Activated naive CD4-positive, alpha-beta T cell treated with anti-CD3 and anti-CD28 coated beads, Interleukin-2, amount 50 U/mL, for 72 hours (primary cell): ENCODE results near the gene OR5M3. TPM values are rescaled to one million over a fixed set of nuclear protein-coding genes. Genes with fewer than 3 reads are reported as not detected.

Experiments used
- ATAC-seq, 2 donors: fragments of 150-1000 bp; cut with Tn5 transposase; 2 replicates each; pipeline ENCODE4 v1.10.0; 2021; ENCODE audit warnings: mild to moderate bottlenecking in 2 of 2, moderate library complexity in 2 of 2
- DNase-seq, 2 donors: peaks; one replicate each; pipeline ENCODE4 v3.0.0; 2021 to 2022; ENCODE audit warnings: low spot score in 2 of 2
- H3K27ac Mint-ChIP-seq, 2 donors: one replicate each; pipeline ENCODE4 v1.8.0; 2022; ENCODE audit warnings: mild to moderate bottlenecking in 2 of 2, mixed read lengths in 2 of 2
- H3K36me3 Mint-ChIP-seq, 2 donors: one replicate each; pipeline ENCODE4 v1.8.0; 2022; ENCODE audit warnings: mixed read lengths in 2 of 2
- H3K9me3 Mint-ChIP-seq, 2 donors: one replicate each; pipeline ENCODE4 v1.8.0; 2022; ENCODE audit warnings: mixed read lengths in 2 of 2
- total RNA-seq, 2 donors: library from RNA; stranded (reverse); gene quantifications; one replicate each; pipeline ENCODE4 v1.2.3, GENCODE V29; 2022

The OR5M3 gene
- total RNA-seq: not detected

- DNase-seq: no peak
- no peak for ATAC-seq
- no peaks in the 10 kb centered on the region for H3K36me3 Mint-ChIP-seq
These were observed at the start of gene OR5M3 for GRCh38 chr11:56473252-56473651. Gene OR5M3 (minus strand): TSS chr11:56473352. CDS start chr11:56470497, 2,855 bp downstream.

GRCh38 chr11:56522008-56522407, 48.9 kb upstream of the OR5M3 start:
- H3K36me3 Mint-ChIP-seq: no peaks in the 10 kb centered on the region
- DNase-seq (no peak), ATAC-seq (no peak)
- peaks cover 10 to 11% of the 10 kb centered on the region in 2 donors for H3K9me3 Mint-ChIP-seq
- no peak overlapping the region for H3K27ac Mint-ChIP-seq

More at GRCh38 chr11:56473252-56473651, at the start of gene OR5M3:
- Mint-ChIP-seq H3K9me3 (peaks cover 7 to 11% of the 10 kb centered on the region in 2 donors), H3K27ac (no peak within 1 kb of the TSS)

GRCh38 chr11:56513280-56513679, 40.1 kb upstream of the OR5M3 start:
- H3K27ac Mint-ChIP-seq: no peak overlapping the region
- peaks cover 11 to 28% of the 10 kb centered on the region in 2 donors for H3K9me3 Mint-ChIP-seq
- no peak for ATAC-seq
- DNase-seq: no peak
- no peaks in the 10 kb centered on the region for H3K36me3 Mint-ChIP-seq

- Mint-ChIP-seq H3K9me3 (peaks cover 7 to 28% of the 10 kb centered on the region in 2 donors), H3K27ac (no peak overlapping the region), H3K36me3 (no peaks in the 10 kb centered on the region)
- ATAC-seq: no peak
- no peak for DNase-seq
These were observed 36.3 kb upstream of the OR5M3 start for GRCh38 chr11:56509439-56509838.

GRCh38 chr11:56497010-56497409, 23.9 kb upstream of the OR5M3 start:
- H3K9me3 Mint-ChIP-seq: peaks cover 14 to 19% of the 10 kb centered on the region in 2 donors
- H3K36me3 Mint-ChIP-seq: no peaks in the 10 kb centered on the region
- no peak overlapping the region for H3K27ac Mint-ChIP-seq
- DNase-seq (no peak), ATAC-seq (no peak)

GRCh38 chr11:56495117-56495516, 22.0 kb upstream of the OR5M3 start:
- Mint-ChIP-seq H3K27ac (no peak overlapping the region), H3K9me3 (peaks cover 11 to 12% of the 10 kb centered on the region in 2 donors), H3K36me3 (no peaks in the 10 kb centered on the region)
- ATAC-seq: no peak
- DNase-seq: no peak

- H3K27ac Mint-ChIP-seq: no peak within 1 kb of the TSS
- H3K9me3 Mint-ChIP-seq: peaks cover 5 to 8% of the 10 kb centered on the region in 2 donors
- ATAC-seq (no peak), DNase-seq (no peak)
- H3K36me3 Mint-ChIP-seq: no peaks in the 10 kb centered on the region
These were observed 18.1 kb upstream of the OR5M3 start, which contains the start of gene OR5M8 for GRCh38 chr11:56491270-56491669. Gene OR5M8 (minus strand): TSS chr11:56491370. CDS start chr11:56491370, 0 bp downstream.

GRCh38 chr11:56486801-56487200, 13.6 kb upstream of the OR5M3 start:
- Mint-ChIP-seq H3K27ac (no peak overlapping the region), H3K36me3 (no peaks in the 10 kb centered on the region), H3K9me3 (peaks cover 1 to 14% of the 10 kb centered on the region in 2 donors)
- DNase-seq: no peak
- ATAC-seq: no peak

- no peak for ATAC-seq
- Mint-ChIP-seq H3K9me3 (peaks cover 13 to 19% of the 10 kb centered on the region in 2 donors), H3K36me3 (peaks cover 0 to 5% of the 10 kb centered on the region in 2 donors), H3K27ac (no peak overlapping the region)
- DNase-seq: no peak
These were observed 1.6 kb upstream of the OR5M3 start for GRCh38 chr11:56474729-56475235.

- no peak for DNase-seq
- H3K9me3 Mint-ChIP-seq: peaks cover 4% of the 10 kb centered on the region in 2 donors
- H3K36me3 Mint-ChIP-seq: no peaks in the 10 kb centered on the region
- no peak overlapping the region for H3K27ac Mint-ChIP-seq
- ATAC-seq: no peak
These were observed 16.1 kb downstream of the OR5M3 start for GRCh38 chr11:56457076-56457475.

- H3K36me3 Mint-ChIP-seq: no peaks in the 10 kb centered on the region
- H3K27ac Mint-ChIP-seq: no peak overlapping the region
- DNase-seq: no peak
- ATAC-seq: no peak
- H3K9me3 Mint-ChIP-seq: peaks cover 8 to 9% of the 10 kb centered on the region in 2 donors
These were observed 19.6 kb downstream of the OR5M3 start for GRCh38 chr11:56453521-56453920.

Other genes with a start within 250 kb of the OR5M3 start
- not detected for gene OR5T2, start 239.1 kb downstream of the OR5M3 start, total RNA-seq
- gene OR5T3, start 221.1 kb downstream of the OR5M3 start, total RNA-seq: not detected
- gene OR5T1, start 199.2 kb downstream of the OR5M3 start, total RNA-seq: not detected
- not detected for gene OR8H1, start 181.1 kb downstream of the OR5M3 start, total RNA-seq
- gene OR8K3, start 158.2 kb downstream of the OR5M3 start, total RNA-seq: not detected
- gene OR8K1, start 127.3 kb downstream of the OR5M3 start, total RNA-seq: not detected
- not detected for gene OR8J1, start 119.1 kb downstream of the OR5M3 start, total RNA-seq
- not detected for gene OR8U1, start 97.7 kb downstream of the OR5M3 start, total RNA-seq
- gene OR5AL1, start 60.7 kb downstream of the OR5M3 start, total RNA-seq: not detected
- not detected for gene OR5M8, start 18.0 kb upstream of the OR5M3 start, total RNA-seq
- not detected for gene OR5M11, start 69.9 kb upstream of the OR5M3 start, total RNA-seq
- not detected for gene OR5M10, start 104.4 kb upstream of the OR5M3 start, total RNA-seq
- gene OR5M1, start 141.5 kb upstream of the OR5M3 start, total RNA-seq: not detected
- gene OR5AP2, start 169.1 kb upstream of the OR5M3 start, total RNA-seq: not detected
- gene OR5AR1, start 190.3 kb upstream of the OR5M3 start, total RNA-seq: not detected
- gene OR9G1, start 225.7 kb upstream of the OR5M3 start, total RNA-seq: not detected